Small intestine (tissue), 7 donors: Measurements from ENCODE around the gene FLYWCH2. TPM values are rescaled to one million over a fixed set of nuclear protein-coding genes. Genes with fewer than 3 reads are reported as not detected.

Experiments
- DNase-seq, 2 donors: peaks; one replicate each; pipeline versions ENCODE4 v3.0.0 to v3.0.0-alpha.2; 2013
- FAIRE-seq: peaks from 2 replicates; lab custom pipeline; 2012; peaks lifted over from hg19 to GRCh38; lab: Jason Lieb, UNC
- H3K27ac ChIP-seq, 3 donors: one replicate each; pipeline ENCODE4 v1.5.1; 2013; ENCODE audit warnings: low read length in 2 of 3, mild to moderate bottlenecking in 2 of 3, control low read depth in 1 of 3, inconsistent platforms in 1 of 3, low read depth in 1 of 3, moderate library complexity in 1 of 3
- H3K27me3 ChIP-seq, 3 donors: one replicate each; pipeline ENCODE4 v1.6.1; 2013; ENCODE audit warnings: low read length in 3 of 3, inconsistent platforms in 1 of 3; ENCODE audit not compliant: control insufficient read depth in 3 of 3, insufficient read depth in 3 of 3
- H3K36me3 ChIP-seq, 3 donors: one replicate each; pipeline ENCODE4 v1.6.1; 2013; ENCODE audit warnings: low read length in 3 of 3, inconsistent platforms in 1 of 3, low read depth in 1 of 3, mild to moderate bottlenecking in 1 of 3, moderate library complexity in 1 of 3; ENCODE audit not compliant: control insufficient read depth in 3 of 3, insufficient read depth in 2 of 3
- H3K4me1 ChIP-seq, 3 donors: one replicate each; pipeline ENCODE4 v1.6.1; 2013; ENCODE audit warnings: low read length in 2 of 3, inconsistent platforms in 1 of 3, low read depth in 1 of 3, mild to moderate bottlenecking in 1 of 3, moderate library complexity in 1 of 3; ENCODE audit not compliant: control insufficient read depth in 3 of 3, insufficient read depth in 2 of 3
- H3K4me3 ChIP-seq, 3 donors: one replicate each; pipeline ENCODE4 v1.5.1; 2013; ENCODE audit warnings: low read length in 3 of 3, control low read depth in 1 of 3, inconsistent platforms in 1 of 3, low read depth in 1 of 3, mild to moderate bottlenecking in 1 of 3, moderate library complexity in 1 of 3
- H3K9me3 ChIP-seq, 2 donors: one replicate each; pipeline ENCODE4 v1.6.1; 2013; ENCODE audit warnings: low read depth in 1 of 2, low read length in 1 of 2; ENCODE audit not compliant: control insufficient read depth in 2 of 2, insufficient read depth in 1 of 2
- WGBS, 3 donors: extraction: QIAGEN DNeasy Blood & Tissue Kit; methylation state at CpG; one replicate each; pipeline ENCODE4 v1.1.7; 2013; 5-methylcytosine and 5-hydroxymethylcytosine counted together
- polyA plus RNA-seq, 4 donors: library from polyadenylated mRNA; stranded (reverse) in 3 of 4; unstranded in 1 of 4; fragments of 200-250 nt in 3 of 4; fragments of 120-200 nt in 1 of 4; gene quantifications; one replicate each; pipeline versions ENCODE4 v1.2.1 to v1.2.3, GENCODE V29; 2013
- donor health status: healthy with polysubstance abuse.
- donor health status: control.
- donor health status: control.
- donor health status: Bipolar disorder and iron deficiency.
- donor health status: healthy.

FLYWCH2 gene
- polyA plus RNA-seq, 4 donors, result 9.1 to 30.2 (median 23.3) TPM

DNA sequence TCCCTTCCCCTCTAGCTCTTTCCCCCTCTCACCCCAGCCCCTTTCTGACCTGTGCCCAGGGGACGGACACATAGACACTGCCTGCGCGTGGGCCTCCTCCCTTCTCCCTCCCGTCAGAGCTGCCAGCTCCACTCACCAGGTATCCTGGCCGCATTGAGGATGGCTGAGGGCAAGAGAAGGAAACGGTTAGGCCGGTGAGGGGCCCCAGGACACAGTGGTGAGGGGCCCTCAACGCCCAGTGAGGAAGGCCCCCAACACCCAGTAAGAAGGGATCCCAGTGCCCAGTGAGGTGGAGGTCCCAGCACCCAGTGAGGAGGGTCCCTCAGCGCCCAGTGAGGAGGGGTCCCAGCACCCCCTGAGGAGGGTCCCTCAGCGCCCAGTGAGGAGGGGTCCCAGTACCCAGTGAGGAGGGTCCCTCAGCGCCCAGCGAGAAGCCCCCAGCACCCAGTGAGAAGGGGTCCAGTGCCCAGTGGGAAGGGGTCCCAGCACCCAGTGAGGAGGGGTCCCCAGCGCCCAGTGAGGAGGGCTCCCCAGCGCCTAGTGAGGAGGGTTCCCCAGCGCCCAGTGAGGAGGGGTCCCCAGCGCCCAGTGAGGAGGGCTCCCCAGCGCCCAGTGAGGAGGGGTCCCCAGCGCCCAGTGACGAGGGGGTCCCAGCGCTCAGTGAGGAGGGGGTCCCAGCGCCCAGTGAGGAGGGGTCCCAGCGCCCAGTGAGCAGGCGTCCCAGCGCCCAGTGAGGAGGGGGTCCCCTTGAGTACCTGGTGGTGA, 26.1 kb upstream of the FLYWCH2 start:
- Histone ChIP-seq H3K4me3 (peak overlapping the region in 1 of 3 donors; percentile 27), H3K27ac (no peak overlapping the region), H3K27me3 (peaks cover 0 to 15% (median 12%) of the 10 kb centered on the region in 3 donors), H3K9me3 (peaks cover 0 to 23% of the 10 kb centered on the region in 2 donors), H3K4me1 (peaks cover 0 to 16% (median 3%) of the 10 kb centered on the region in 3 donors), H3K36me3 (no peaks in the 10 kb centered on the region)
- FAIRE-seq, result no peak
- WGBS, 3 donors, result 79 to 89% (median 82%) methylated on average over 17 to 24 of the region's 24 CpGs
- no peak for DNase-seq

DNA sequence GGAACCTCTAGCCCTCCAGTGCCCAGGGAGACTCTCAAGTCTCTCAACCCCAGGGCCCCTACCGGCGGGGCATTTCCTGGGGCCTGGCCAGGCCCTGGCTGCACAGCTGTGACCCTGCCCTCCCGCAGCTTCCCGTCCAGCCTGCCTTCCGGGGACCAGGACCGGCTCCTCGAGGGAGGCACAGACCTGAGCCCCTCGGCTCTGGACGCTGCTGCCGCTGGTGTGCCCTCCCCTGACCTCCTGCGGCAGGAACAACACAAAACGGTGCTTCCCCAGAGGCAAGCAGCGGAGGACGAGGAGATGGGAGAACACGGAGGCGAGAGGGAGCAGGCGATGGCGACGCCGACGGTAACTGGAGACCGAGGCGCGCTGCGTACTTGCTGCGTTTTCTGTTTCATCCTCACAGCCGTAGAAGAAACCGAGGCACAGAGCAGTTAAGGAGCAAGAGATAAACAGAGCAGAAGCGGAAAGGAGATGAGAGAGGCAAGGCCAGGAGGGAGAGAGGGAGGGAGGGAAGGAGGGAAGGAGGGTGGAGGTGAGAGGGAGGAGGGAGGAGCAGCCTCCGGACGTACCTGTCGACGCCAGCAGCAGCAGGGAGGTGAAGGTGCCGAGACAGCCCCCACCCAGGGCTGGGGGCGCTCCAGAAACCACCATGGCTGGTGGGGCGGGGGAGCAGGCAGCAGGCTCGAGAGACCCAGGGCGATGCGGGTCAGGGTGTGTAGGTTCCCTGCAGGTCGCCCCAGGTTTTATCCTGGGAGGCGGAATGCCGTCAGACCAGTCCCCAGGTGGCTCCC, 25.4 kb upstream of the FLYWCH2 start, which contains the start of gene PRSS22:
Gene PRSS22, minus strand, starts transcription at position 720 of the 794 bp plus-strand sequence. Its CDS starts 66 bp downstream, at position 654.
- peaks cover 0 to 13% (median 12%) of the 10 kb centered on the region in 3 donors for H3K27me3 ChIP-seq
- peaks cover 0 to 16% (median 3%) of the 10 kb centered on the region in 3 donors for H3K4me1 ChIP-seq
- FAIRE-seq, result no peak
- H3K36me3 ChIP-seq, result no peaks in the 10 kb centered on the region
- peak within 1 kb of the TSS; percentile 27 to 37 (median 34) for H3K4me3 ChIP-seq
- H3K9me3 ChIP-seq, result peaks cover 0 to 23% of the 10 kb centered on the region in 2 donors
- peak within 1 kb of the TSS in 2 of 3 donors; percentile 16 to 81 for H3K27ac ChIP-seq
- peak; percentile 53 to 83 for DNase-seq
- WGBS, 3 donors, result 2 to 5% (median 4%) methylated on average over 36 to 42 of the region's 42 CpGs

DNA sequence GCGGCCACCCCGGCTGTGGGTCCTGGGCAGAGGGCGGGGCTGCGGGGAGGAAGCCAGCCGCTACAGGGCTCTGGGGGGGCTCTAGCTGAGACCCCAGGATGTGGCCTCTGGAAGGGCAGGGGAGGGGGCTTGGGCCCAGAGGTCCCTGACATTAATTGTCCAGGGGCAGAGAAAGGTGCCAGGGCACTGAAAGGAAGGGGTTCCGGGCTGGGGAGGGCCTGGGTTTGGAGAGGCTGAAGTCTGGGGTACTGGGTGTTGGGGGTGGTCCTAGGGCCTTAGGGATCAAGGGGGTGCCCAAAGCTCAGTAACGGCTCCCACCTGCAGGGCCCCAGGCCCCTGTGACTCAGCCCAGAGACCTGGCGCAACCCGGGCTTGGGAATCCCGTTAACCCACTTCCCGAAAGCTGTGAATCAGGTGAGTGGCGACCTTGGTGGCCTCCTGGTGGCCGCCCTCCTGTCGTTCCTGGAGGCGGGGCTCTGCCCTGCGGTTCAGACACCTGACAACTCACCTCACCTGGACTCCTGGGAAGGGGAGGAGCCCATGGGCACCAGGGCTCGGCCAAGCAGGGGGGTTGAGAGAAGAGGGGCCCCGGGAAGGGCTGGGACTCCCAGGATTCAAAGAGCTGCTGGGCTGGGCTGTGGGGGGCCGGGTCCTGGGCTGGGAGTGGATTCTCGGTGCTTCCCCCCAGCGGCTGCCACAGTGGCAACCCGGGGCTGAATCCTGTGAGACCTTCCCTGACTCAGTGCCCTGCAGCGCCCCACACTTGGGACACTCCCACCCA, 24.6 kb upstream of the FLYWCH2 start:
- H3K27ac ChIP-seq, result peak overlapping the region in 2 of 3 donors; percentile 16 to 81
- DNase-seq (peak; percentile 78 to 92), FAIRE-seq (no peak)
- peak overlapping the region; percentile 25 to 37 (median 34) for H3K4me3 ChIP-seq
- H3K4me1 ChIP-seq, result peaks cover 0 to 16% (median 3%) of the 10 kb centered on the region in 3 donors
- 2 to 13% (median 4%) methylated on average over 18 to 23 of the region's 23 CpGs for WGBS, 3 donors
- peaks cover 0 to 13% (median 12%) of the 10 kb centered on the region in 3 donors for H3K27me3 ChIP-seq
- H3K9me3 ChIP-seq, result peaks cover 0 to 23% of the 10 kb centered on the region in 2 donors
- no peaks in the 10 kb centered on the region for H3K36me3 ChIP-seq

DNA sequence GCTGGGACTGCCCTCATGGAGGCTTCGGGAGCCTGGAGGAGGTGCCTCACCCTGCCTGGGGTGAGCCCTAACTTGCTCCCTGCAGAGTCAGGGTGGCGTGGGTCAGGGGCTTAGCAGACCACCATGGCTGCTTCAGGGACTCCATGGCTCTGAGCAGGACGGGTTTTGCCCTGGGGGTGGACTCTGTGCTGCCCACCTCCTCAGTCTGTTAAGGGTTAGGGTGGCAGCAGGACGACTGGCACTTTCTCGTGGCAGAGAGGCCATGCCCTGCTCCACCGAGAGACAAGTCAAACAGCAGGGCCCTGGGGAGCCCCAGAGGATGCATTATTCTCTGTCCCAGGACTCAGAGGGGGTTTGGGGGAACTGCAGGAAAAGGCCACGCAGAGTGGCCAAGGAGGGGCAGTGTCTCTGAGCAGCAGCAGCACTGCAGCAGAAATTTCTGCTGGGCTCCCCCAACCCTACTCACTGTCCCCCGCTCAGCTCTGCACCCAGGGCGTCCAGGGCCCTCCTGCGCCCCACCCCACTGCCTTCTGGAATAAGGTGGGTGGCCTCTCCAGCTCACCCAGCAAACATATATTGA, 23.2 kb upstream of the FLYWCH2 start:
- Histone ChIP-seq H3K27ac (no peak overlapping the region), H3K27me3 (peaks cover 0 to 16% (median 13%) of the 10 kb centered on the region in 3 donors), H3K4me3 (no peak overlapping the region), H3K9me3 (peaks cover 0 to 12% of the 10 kb centered on the region in 2 donors), H3K36me3 (no peaks in the 10 kb centered on the region), H3K4me1 (peaks cover 0 to 16% (median 3%) of the 10 kb centered on the region in 3 donors)
- FAIRE-seq, result no peak
- WGBS, 3 donors, result 79 to 86% (median 84%) methylated on average over 10 of the region's 10 CpGs
- DNase-seq, result no peak

DNA sequence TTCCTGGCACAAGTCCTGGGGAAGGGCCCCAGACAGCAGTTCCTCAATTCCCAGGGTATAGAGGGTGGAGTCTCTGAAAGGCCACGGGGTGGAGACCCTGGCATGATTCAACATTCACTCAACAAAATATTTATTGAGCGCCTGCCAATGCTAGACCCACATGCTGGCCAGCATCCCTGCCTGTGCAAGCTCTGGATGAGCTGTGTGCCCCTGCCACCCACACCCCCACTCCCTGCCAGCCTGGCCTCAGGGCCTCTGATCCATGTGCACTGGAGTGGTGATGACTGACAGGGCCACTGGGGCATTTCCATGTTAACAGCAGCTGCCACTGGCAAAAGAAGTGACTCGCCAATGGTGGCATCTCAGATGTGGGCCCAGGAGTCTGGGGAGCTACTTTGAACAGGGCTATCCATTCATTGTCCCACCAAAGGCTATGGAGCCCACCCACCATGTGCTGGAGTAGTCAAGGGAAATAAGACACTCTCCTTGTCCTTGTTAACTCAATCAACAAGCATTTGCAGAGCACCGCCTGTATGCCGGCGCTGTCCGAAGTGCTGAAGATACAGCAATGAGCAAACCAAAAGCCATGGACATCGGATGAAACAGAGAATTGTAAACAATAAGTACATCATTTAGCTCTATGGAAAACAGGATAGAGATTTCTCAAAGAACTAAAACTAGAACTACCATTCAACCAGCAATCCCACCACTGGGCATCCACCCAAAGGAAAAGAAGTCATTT, 22.0 kb upstream of the FLYWCH2 start:
- Histone ChIP-seq H3K27ac (no peak overlapping the region), H3K27me3 (peaks cover 0 to 23% (median 13%) of the 10 kb centered on the region in 3 donors), H3K9me3 (peaks cover 0 to 10% of the 10 kb centered on the region in 2 donors), H3K4me3 (no peak overlapping the region), H3K36me3 (no peaks in the 10 kb centered on the region), H3K4me1 (peaks cover 0 to 16% (median 3%) of the 10 kb centered on the region in 3 donors)
- DNase-seq, result no peak
- no peak for FAIRE-seq
- 76 to 83% (median 83%) methylated on average over 8 of the region's 8 CpGs for WGBS, 3 donors

DNA sequence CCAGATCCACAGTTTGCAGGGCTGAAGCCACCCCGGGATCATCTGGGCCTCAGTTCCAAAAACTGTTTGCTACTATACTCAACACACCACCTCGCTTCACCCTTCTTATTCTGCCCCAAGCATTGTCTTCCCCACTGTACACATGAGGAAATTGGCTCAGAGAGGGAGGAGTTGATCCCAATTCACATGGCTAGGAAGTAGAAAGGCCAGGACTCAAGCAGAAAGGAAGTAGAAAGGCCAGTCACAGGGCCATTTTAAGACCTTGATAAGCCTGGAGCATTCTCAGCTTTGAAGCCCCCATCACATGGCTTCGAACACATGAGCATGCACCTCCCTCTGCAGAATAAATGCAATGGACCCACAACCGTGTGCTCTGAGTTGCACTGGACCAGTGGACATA, 17.4 kb upstream of the FLYWCH2 start:
- H3K4me3 ChIP-seq, result no peak overlapping the region
- no peak for FAIRE-seq
- H3K4me1 ChIP-seq, result peaks cover 0 to 4% (median 0%) of the 10 kb centered on the region in 3 donors
- peaks cover 0 to 23% (median 4%) of the 10 kb centered on the region in 3 donors for H3K27me3 ChIP-seq
- H3K27ac ChIP-seq, result no peak overlapping the region
- no peaks in the 10 kb centered on the region for H3K36me3 ChIP-seq
- WGBS, 3 donors, result 68 to 82% (median 78%) methylated on average over 4 of the region's 4 CpGs
- DNase-seq, result no peak
- peaks cover 0 to 9% of the 10 kb centered on the region in 2 donors for H3K9me3 ChIP-seq

DNA sequence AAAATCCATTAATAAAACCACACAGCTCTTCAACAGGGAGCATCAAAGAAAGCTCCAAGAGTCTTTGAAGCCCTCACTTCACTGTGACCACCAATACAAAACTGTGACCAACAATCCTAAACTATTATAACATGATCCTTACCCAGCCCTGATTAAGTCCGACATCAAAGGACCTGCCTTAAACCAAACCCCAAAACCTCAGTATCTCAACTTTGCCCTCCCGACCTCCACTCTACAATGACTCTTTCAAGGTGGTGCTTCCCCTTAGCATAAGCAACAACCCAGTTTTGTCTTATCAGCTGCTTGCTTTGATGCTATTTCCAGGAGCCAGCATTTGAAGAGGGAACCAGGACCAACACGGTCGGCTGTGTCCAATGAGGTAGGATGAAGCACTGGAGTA, 16.6 kb upstream of the FLYWCH2 start:
- peaks cover 0 to 1% of the 10 kb centered on the region in 2 donors for H3K9me3 ChIP-seq
- FAIRE-seq (no peak), DNase-seq (no peak)
- H3K36me3 ChIP-seq, result no peaks in the 10 kb centered on the region
- H3K27me3 ChIP-seq, result peaks cover 0 to 24% (median 0%) of the 10 kb centered on the region in 3 donors
- H3K27ac ChIP-seq, result no peak overlapping the region
- peaks cover 0 to 4% (median 0%) of the 10 kb centered on the region in 3 donors for H3K4me1 ChIP-seq
- WGBS, 3 donors, result 55 to 76% (median 63%) methylated on average over 4 of the region's 4 CpGs
- no peak overlapping the region for H3K4me3 ChIP-seq
